KMS-11 (cell line): ENCODE results near the gene OR10P1.

Source experiments
- H2AFZ ChIP-seq: fragments of 200-600 bp; sonication (generic); 2 replicates; pipeline ENCODE4 v1.6.1; 2016; ENCODE audit warnings: antibody characterized with exemption, mixed run types, low read depth
- H3K27ac ChIP-seq: fragments of 200-600 bp; sonication (generic); 2 replicates; pipeline ENCODE4 v1.6.1; 2016; ENCODE audit warnings: mild to moderate bottlenecking, mixed run types
- H3K27me3 ChIP-seq: fragments of 200-600 bp; sonication (generic); 2 replicates; pipeline ENCODE4 v1.6.1; 2017; ENCODE audit warnings: mild to moderate bottlenecking, low read depth, mixed run types, moderate library complexity; ENCODE audit not compliant: insufficient read depth
- H3K36me3 ChIP-seq: fragments of 200-600 bp; sonication (generic); 2 replicates; pipeline ENCODE4 v1.6.1; 2017; ENCODE audit warnings: mild to moderate bottlenecking, mixed run types; ENCODE audit not compliant: insufficient read depth
- H3K4me1 ChIP-seq: fragments of 200-600 bp; sonication (generic); 2 replicates; pipeline ENCODE4 v1.6.1; 2016; ENCODE audit warnings: mild to moderate bottlenecking, low read depth, mixed run types; ENCODE audit not compliant: poor library complexity, severe bottlenecking
- H3K4me2 ChIP-seq: fragments of 200-600 bp; sonication (generic); 2 replicates; pipeline ENCODE4 v1.7.0; 2016; ENCODE audit warnings: mild to moderate bottlenecking, mixed run types
- H3K4me3 ChIP-seq: fragments of 200-600 bp; sonication (generic); IDR thresholded peaks from 2 replicates; pipeline ENCODE4 v1.6.1; 2017; ENCODE audit warnings: low read depth, low read length, mixed read lengths; ENCODE audit not compliant: insufficient read depth
- H3K79me2 ChIP-seq: fragments of 200-600 bp; sonication (generic); 2 replicates; pipeline ENCODE4 v1.6.1; 2016; ENCODE audit warnings: low read depth, mixed run types; ENCODE audit not compliant: insufficient read depth
- H3K9ac ChIP-seq: fragments of 200-600 bp; sonication (generic); 2 replicates; pipeline ENCODE4 v1.6.1; 2016; ENCODE audit warnings: mild to moderate bottlenecking, mixed run types
- H4K20me1 ChIP-seq: fragments of 200-600 bp; sonication (generic); 2 replicates; pipeline ENCODE4 v1.6.1; 2016; ENCODE audit warnings: mild to moderate bottlenecking, mixed run types; ENCODE audit not compliant: insufficient read depth
- CTCF ChIP-seq: fragments of 200-600 bp; sonication (generic); conservative IDR thresholded peaks from 2 replicates; pipeline ENCODE4 v1.6.1; 2017; ENCODE audit warnings: low read depth, mild to moderate bottlenecking, antibody characterized with exemption, low read length, moderate library complexity, mixed read lengths

OR10P1 gene

DNA sequence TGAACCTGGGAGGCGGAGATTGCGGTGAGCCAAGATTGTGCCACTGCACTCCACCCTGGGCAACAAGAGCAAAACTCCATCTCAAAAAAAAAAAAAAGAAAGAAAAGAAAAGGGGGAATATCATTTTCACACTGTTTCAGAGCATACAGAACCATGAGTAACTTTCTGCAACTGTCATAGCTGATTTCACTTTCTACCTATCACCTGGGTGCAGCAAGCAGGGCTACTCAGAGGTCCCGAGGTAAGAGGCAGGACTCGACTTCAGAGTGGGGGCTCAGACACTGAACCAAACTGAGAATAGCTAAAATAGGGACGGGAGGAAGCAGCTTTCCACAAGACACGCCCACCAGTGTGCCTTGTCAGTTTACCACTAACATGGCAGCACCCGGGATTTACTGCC is 29.8 kb downstream of the OR10P1 start:
- Histone ChIP-seq H3K79me2 (no peaks in the 10 kb centered on the region), H3K4me3 (no peak overlapping the region), H3K27me3 (no peaks in the 10 kb centered on the region), H3K36me3 (no peaks in the 10 kb centered on the region), H2AFZ (no peak overlapping the region), H3K27ac (no peak overlapping the region), H3K4me1 (no peaks in the 10 kb centered on the region), H4K20me1 (no peaks in the 10 kb centered on the region), H3K4me2 (no peak overlapping the region), H3K9ac (no peak overlapping the region)
- no peak for TF ChIP-seq CTCF

- Histone ChIP-seq H3K36me3 (no peaks in the 10 kb centered on the region), H4K20me1 (no peaks in the 10 kb centered on the region), H3K9ac (no peak overlapping the region), H3K27ac (no peak overlapping the region), H2AFZ (no peak overlapping the region), H3K79me2 (no peaks in the 10 kb centered on the region), H3K4me1 (no peaks in the 10 kb centered on the region), H3K4me2 (no peak overlapping the region), H3K27me3 (no peaks in the 10 kb centered on the region), H3K4me3 (no peak overlapping the region)
- no peak for TF ChIP-seq CTCF
Observed at GRCh38 chr12:55670276-55670675, 33.6 kb downstream of the OR10P1 start.

GRCh38 chr12:55671746-55672145 is 35.1 kb downstream of the OR10P1 start:
- Histone ChIP-seq H3K9ac (no peak overlapping the region), H3K79me2 (no peaks in the 10 kb centered on the region), H3K4me2 (no peak overlapping the region), H3K4me3 (no peak overlapping the region), H3K27me3 (no peaks in the 10 kb centered on the region), H3K36me3 (no peaks in the 10 kb centered on the region), H4K20me1 (no peaks in the 10 kb centered on the region), H3K27ac (no peak overlapping the region), H2AFZ (no peak overlapping the region), H3K4me1 (no peaks in the 10 kb centered on the region)
- no peak for TF ChIP-seq CTCF

- TF ChIP-seq CTCF, result no peak
- H3K27me3 ChIP-seq, result no peaks in the 10 kb centered on the region
- no peak overlapping the region for H3K27ac ChIP-seq
- H3K79me2 ChIP-seq, result no peaks in the 10 kb centered on the region
- no peak overlapping the region for H3K9ac ChIP-seq
- no peaks in the 10 kb centered on the region for H3K4me1 ChIP-seq
- H4K20me1 ChIP-seq, result no peaks in the 10 kb centered on the region
- H3K4me2 ChIP-seq, result no peak overlapping the region
- no peak overlapping the region for H3K4me3 ChIP-seq
- no peaks in the 10 kb centered on the region for H3K36me3 ChIP-seq
- no peak overlapping the region for H2AFZ ChIP-seq
Observed at GRCh38 chr12:55673638-55674037, 36.9 kb downstream of the OR10P1 start.

DNA sequence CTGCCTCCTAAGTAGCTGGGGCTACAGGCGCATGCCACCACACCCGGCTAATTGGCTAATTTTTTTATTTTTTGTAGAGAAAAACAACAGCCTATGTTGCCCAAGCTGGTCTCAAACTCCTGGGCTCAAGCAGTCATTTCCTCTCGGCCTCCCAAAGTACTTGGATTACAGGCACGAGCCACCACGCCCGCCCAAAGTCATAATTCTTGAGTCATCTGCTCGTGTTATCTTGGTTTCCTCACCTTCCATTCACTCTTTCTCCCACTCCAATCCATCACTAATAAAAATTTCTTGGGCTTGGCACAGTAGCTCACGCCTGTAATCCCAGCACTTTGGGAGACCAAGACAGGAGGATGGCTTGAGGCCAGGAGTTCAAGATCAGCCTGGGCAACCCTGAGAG is 39.0 kb downstream of the OR10P1 start:
- no peaks in the 10 kb centered on the region for H3K36me3 ChIP-seq
- H3K4me2 ChIP-seq, result no peak overlapping the region
- H3K4me1 ChIP-seq, result no peaks in the 10 kb centered on the region
- H2AFZ ChIP-seq, result no peak overlapping the region
- H3K79me2 ChIP-seq, result no peaks in the 10 kb centered on the region
- no peak for TF ChIP-seq CTCF
- no peak overlapping the region for H3K4me3 ChIP-seq
- H3K27ac ChIP-seq, result no peak overlapping the region
- H3K9ac ChIP-seq, result no peak overlapping the region
- H3K27me3 ChIP-seq, result no peaks in the 10 kb centered on the region
- no peaks in the 10 kb centered on the region for H4K20me1 ChIP-seq
